Prostate gland (tissue), 2 donors: ENCODE measurements around the gene EPHA2. TPM values are rescaled to one million over a fixed set of nuclear protein-coding genes. Genes with fewer than 3 reads are reported as not detected.
A peak's percentile ranks its signal among the peaks of the same experiment; 100 is the strongest.

ENCODE experiments used
- DNase-seq: peaks from one replicate; pipeline ENCODE4 v3.0.0-alpha.2; 2019; ENCODE audit warnings: low spot score
- H3K27ac ChIP-seq, 2 donors: fragments of 200-600 bp; sonication (generic); 2 replicates each; pipeline ENCODE4 v1.5.1; 2017 to 2019
- H3K27me3 ChIP-seq: fragments of 200-600 bp; sonication (generic); replicated peaks from 2 replicates; pipeline ENCODE4 v1.5.1; 2019; ENCODE audit not compliant: insufficient read depth
- H3K36me3 ChIP-seq, 2 donors: fragments of 200-600 bp; sonication (generic); 1 replicate in 1 of 2; 2 replicates in 1 of 2; pipeline versions ENCODE4 v1.5.1 to v1.8.1; 2017 to 2019
- H3K4me1 ChIP-seq: fragments of 200-600 bp; sonication (generic); replicated peaks from 2 replicates; pipeline ENCODE4 v1.5.1; 2019
- H3K4me3 ChIP-seq, 2 donors: fragments of 200-600 bp; sonication (generic); 2 replicates each; pipeline ENCODE4 v1.5.1; 2017 to 2019
- H3K9me3 ChIP-seq: fragments of 200-600 bp; sonication (generic); 2 replicates; pipeline ENCODE4 v1.5.1; 2017
- POLR2A ChIP-seq: fragments of 450-650 bp; IDR thresholded peaks from one replicate; pipeline ENCODE4 v1.6.1; 2016; ENCODE audit warnings: antibody characterized with exemption, mild to moderate bottlenecking
- POLR2AphosphoS5 ChIP-seq: sonication (generic); formaldehyde crosslinking; IDR thresholded peaks from one replicate; pipeline ENCODE4 v1.6.1; 2017; ENCODE audit warnings: antibody characterized with exemption
- WGBS: methylation state at CpG from one replicate; pipeline ENCODE4 v1.1.5; 2018; 5-methylcytosine and 5-hydroxymethylcytosine counted together
- intact Hi-C: fragments of 100-400 bp; cut with DNase I; formaldehyde crosslinking; loops from one replicate; pipeline ENCODE4 v1.14.2; 2022
- total RNA-seq, 2 donors: library from RNA; depleted of rRNA; stranded (reverse); fragments of >200 nt; gene quantifications; one replicate each; pipeline ENCODE4 v1.1.0, GENCODE V29; 2016
- TF ChIP-seq, protein P1 (sequence below), 4 experiments: fragments of 200-600 bp in 2 of 4; fragments of 450-650 bp in 2 of 4; sonication (generic) in 2 of 4; IDR thresholded peaks; 1 replicate in 3 of 4; 2 replicates in 1 of 4; pipeline ENCODE4 v1.5.1; 2016 to 2019; ENCODE audit warnings: antibody characterized with exemption in 4 of 4, mild to moderate bottlenecking in 2 of 4, moderate library complexity in 2 of 4

EPHA2 gene
- total RNA-seq, 2 donors from 2014 or later: 14.8 to 17.7 TPM

DNA sequence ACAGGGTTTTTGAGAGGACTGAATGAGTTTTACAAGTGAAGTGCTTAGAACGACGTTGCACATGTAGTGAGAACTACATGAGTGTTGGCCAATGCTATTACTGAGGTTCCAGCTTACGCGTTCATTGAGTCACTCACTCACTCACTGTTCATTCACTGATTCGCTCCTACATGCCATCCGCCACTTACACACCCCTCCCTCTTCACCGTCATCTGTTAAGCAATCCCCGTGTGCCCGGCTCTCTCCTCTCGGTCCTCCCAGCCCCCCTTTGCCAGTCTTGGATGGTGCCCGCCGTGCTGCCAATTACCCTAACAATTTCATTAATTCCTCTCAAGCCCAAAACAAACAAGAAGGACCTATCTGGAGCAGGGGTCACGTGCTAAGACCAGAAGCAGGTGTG lies 27.3 kb upstream of the EPHA2 start:
- no peaks in the 10 kb centered on the region for H3K27me3 ChIP-seq
- no peaks in the 10 kb centered on the region for H3K9me3 ChIP-seq
- H3K27ac ChIP-seq: peak overlapping the region in 1 of 2 donors; percentile 52
- peaks cover 17% of the 10 kb centered on the region for H3K4me1 ChIP-seq
- TF ChIP-seq POLR2A (no peak), POLR2AphosphoS5 (no peak)
- TF ChIP-seq, protein P1, sequence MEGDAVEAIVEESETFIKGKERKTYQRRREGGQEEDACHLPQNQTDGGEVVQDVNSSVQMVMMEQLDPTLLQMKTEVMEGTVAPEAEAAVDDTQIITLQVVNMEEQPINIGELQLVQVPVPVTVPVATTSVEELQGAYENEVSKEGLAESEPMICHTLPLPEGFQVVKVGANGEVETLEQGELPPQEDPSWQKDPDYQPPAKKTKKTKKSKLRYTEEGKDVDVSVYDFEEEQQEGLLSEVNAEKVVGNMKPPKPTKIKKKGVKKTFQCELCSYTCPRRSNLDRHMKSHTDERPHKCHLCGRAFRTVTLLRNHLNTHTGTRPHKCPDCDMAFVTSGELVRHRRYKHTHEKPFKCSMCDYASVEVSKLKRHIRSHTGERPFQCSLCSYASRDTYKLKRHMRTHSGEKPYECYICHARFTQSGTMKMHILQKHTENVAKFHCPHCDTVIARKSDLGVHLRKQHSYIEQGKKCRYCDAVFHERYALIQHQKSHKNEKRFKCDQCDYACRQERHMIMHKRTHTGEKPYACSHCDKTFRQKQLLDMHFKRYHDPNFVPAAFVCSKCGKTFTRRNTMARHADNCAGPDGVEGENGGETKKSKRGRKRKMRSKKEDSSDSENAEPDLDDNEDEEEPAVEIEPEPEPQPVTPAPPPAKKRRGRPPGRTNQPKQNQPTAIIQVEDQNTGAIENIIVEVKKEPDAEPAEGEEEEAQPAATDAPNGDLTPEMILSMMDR (IDR thresholded peaks at IDR 0.05): no peak
- WGBS: 67% methylated on average over 13 of the region's 13 CpGs
- intact Hi-C loops: loop anchor here (2.0 kb wide), 1 partner anchor 28 kb away; no protein-coding TSS in a partner anchor
- DNase-seq: no peak
- H3K36me3 ChIP-seq: no peaks in the 10 kb centered on the region
- no peak overlapping the region for H3K4me3 ChIP-seq

DNA sequence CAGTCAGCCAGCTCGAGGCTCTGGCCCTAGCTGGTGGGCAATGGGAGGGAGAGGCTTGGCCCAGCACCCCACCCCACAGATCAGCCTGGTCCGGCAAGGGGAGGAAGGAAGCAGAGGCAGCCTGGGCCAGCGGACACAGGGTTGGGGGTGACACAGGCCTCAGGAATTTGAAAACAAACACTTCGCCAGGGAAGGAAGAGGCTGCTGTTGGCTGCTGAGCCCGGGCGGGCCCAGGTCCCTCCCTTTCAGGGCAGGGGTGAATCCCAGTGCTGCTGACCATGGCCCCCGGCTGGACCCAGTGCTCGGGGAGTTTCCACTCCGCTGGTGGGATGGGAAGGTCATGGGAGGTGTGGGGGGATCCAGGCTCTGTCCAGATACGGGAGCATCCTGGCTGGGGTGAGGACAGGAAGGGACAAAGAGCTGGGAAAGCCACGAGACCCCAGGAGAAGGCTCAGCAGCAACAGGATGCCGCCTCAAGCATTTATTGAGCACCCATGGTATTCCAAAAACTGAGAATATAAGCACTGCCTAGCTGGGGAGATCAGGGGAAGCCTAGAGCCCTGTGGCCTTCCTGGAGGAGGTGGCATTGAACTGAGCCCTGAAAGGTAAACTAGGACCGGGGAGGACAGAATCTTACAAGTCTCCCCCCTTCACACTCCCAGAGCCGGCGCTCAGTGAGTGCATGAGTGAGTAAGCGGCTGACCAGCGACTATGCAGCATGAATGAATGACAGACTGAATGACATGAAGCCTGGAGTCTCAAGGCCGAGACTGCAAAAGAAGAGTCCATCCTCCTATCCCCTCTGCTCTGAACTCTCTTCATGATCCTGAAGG lies 26.2 kb upstream of the EPHA2 start:
- intact Hi-C loops: loop anchor here (2.0 kb wide), 1 partner anchor 27 kb away; no protein-coding TSS in a partner anchor
- Histone ChIP-seq H3K9me3 (no peaks in the 10 kb centered on the region), H3K4me3 (no peak overlapping the region), H3K36me3 (no peaks in the 10 kb centered on the region), H3K27ac (peak overlapping the region; percentile 76 to 83), H3K27me3 (no peaks in the 10 kb centered on the region), H3K4me1 (peaks cover 17% of the 10 kb centered on the region)
- DNase-seq: peak; percentile 89
- peak; percentile 88 for TF ChIP-seq POLR2AphosphoS5
- no peak for TF ChIP-seq POLR2A
- WGBS: 48% methylated on average over 18 of the region's 18 CpGs

DNA sequence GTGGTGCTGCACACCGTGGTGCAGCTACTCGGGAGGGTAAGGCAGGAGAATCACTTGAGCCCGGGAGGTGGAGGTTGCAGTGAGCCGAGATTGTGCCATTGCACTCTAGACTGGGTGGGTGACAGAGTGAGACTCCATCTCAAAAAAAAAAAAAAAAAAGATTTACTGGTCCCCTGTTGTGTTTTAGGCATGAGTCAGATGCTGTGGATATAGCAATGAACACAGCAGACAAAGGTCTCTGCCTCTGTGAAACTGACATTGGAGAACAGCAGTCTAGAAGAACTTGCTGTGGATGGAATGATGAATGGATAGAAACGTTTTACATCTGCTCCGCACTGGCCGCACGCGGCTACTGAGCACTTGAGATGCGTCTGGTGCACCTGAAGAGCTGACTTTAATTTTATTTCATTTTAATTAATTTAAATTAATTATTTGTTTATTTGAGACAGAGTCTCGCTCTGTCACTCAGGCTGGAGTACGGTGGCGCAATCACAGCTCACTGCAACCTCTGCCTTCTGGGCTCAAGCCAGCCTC lies 24.5 kb upstream of the EPHA2 start:
- TF ChIP-seq POLR2A (no peak), POLR2AphosphoS5 (no peak)
- TF ChIP-seq, protein P1 (IDR thresholded peaks at IDR 0.05): no peak
- Histone ChIP-seq H3K36me3 (no peaks in the 10 kb centered on the region), H3K9me3 (no peaks in the 10 kb centered on the region), H3K27ac (peak overlapping the region in 1 of 2 donors; percentile 83), H3K4me1 (peaks cover 29% of the 10 kb centered on the region), H3K4me3 (no peak overlapping the region), H3K27me3 (no peaks in the 10 kb centered on the region)
- 86% methylated on average over 13 of the region's 13 CpGs for WGBS
- DNase-seq: no peak
- intact Hi-C loops: no loop called here

DNA sequence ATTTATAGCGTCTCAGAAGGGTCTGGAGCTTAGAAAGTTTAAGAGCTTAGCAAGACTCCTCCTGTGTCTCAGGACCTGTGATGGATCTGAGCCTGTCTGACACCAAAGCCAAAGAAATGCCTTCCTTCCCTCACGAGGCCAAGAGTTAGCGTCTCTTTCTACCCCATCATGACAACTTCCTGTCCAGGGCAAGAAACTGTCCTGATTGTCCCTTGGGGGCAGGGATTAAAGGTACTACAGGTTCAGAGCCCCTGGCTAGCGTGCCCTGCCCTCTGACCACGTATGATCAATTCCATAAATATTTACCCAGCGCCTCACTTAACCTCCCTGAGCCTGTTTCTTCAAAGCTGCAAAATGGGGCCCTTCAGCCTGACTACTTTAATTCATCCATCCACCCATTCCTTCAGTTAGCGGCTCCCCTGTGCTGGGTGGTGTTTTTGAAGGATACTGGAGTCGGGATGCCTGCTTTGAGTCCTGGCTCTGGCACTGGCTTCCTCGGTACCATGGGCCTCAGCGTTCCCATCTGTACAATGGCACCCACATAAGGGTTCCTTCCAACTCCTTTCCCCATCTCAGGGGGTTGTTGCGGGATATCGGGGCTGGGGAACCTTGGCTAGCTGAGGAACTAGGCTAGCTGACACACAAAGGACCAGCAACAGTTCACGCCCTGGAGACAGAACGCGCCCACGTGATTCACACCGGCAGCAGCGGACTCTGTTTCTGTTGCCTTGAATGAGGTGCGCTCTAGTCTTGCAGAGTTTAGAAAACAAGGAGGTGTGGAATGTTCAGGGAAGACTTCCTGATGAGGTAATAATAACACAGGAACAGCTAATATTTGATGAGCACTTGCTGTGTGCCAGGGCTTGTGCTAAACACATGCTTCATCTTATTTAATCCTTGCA lies 23.0 kb upstream of the EPHA2 start:
- Histone ChIP-seq H3K9me3 (no peaks in the 10 kb centered on the region), H3K4me1 (peaks cover 30% of the 10 kb centered on the region), H3K4me3 (no peak overlapping the region), H3K27me3 (no peaks in the 10 kb centered on the region), H3K36me3 (no peaks in the 10 kb centered on the region), H3K27ac (peak overlapping the region; percentile 13 to 14)
- WGBS: 63% methylated on average over 19 of the region's 19 CpGs
- TF ChIP-seq, protein P1 (IDR thresholded peaks at IDR 0.05): no peak
- TF ChIP-seq POLR2AphosphoS5: peak; percentile 84
- intact Hi-C loops: no loop called here
- DNase-seq: peak; percentile 65

DNA sequence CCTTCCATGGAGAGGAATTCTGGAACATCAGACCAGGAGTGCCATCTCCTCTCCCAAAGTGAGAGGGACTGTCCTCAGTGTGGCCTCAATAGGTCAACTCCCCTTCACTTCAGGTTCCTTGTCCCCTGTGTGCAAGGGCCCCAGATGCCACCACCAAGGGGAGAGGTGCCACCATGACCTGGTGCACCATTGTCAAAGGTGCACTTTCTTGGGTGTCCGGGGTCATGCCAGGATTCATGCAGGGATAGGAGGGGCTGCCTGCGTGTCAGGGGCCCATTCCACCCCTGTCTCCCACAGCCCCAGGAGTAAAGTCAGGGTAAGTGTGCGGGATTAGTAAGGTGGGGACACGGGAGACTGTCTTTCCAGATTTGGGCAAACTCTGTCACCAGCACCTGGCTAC lies 21.4 kb upstream of the EPHA2 start:
- TF ChIP-seq, protein P1 (IDR thresholded peaks at IDR 0.05): no peak
- DNase-seq: no peak
- Histone ChIP-seq H3K4me3 (no peak overlapping the region), H3K27ac (peak overlapping the region; percentile 72 to 79), H3K9me3 (no peaks in the 10 kb centered on the region), H3K36me3 (no peaks in the 10 kb centered on the region), H3K27me3 (no peaks in the 10 kb centered on the region), H3K4me1 (peaks cover 32% of the 10 kb centered on the region)
- intact Hi-C loops: no loop called here
- 97% methylated on average over 4 of the region's 4 CpGs for WGBS
